WTC11 (cell line): ENCODE results near the gene CASD1.

ENCODE experiments used
- ATF3 ChIP-seq: sonication (generic); formaldehyde crosslinking; conservative IDR thresholded peaks from 2 replicates; pipeline ENCODE4 v1.8.1; 2022; ENCODE audit warnings: mild to moderate bottlenecking, missing genetic modification reagents
- CTCF ChIP-seq: fragments of 200-600 bp; IDR thresholded peaks from 2 replicates; pipeline ENCODE4 v1.8.0; 2022; ENCODE audit warnings: antibody characterized with exemption
- E2F5 ChIP-seq: sonication (generic); formaldehyde crosslinking; IDR thresholded peaks from 2 replicates; pipeline ENCODE4 v1.8.1; 2022; ENCODE audit warnings: mild to moderate bottlenecking, moderate library complexity, missing genetic modification reagents
- FOXJ3 ChIP-seq: sonication (generic); formaldehyde crosslinking; IDR thresholded peaks from 2 replicates; pipeline ENCODE4 v1.9.0; 2021; ENCODE audit warnings: missing genetic modification reagents, mild to moderate bottlenecking, borderline replicate concordance
- JUN ChIP-seq: sonication (generic); formaldehyde crosslinking; IDR thresholded peaks from 2 replicates; pipeline ENCODE4 v1.8.0; 2023; ENCODE audit warnings: mild to moderate bottlenecking, missing genetic modification reagents
- PRDM15 ChIP-seq: sonication (generic); formaldehyde crosslinking; IDR thresholded peaks from 2 replicates; pipeline ENCODE4 v1.8.0; 2022; ENCODE audit warnings: missing genetic modification reagents
- STAT6 ChIP-seq: sonication (generic); formaldehyde crosslinking; conservative IDR thresholded peaks from 2 replicates; pipeline ENCODE4 v1.8.1; 2023; ENCODE audit warnings: mild to moderate bottlenecking, low read depth, missing genetic modification reagents, moderate library complexity
- USF1 ChIP-seq: sonication (generic); formaldehyde crosslinking; IDR thresholded peaks from 2 replicates; pipeline ENCODE4 v1.8.0; 2022; ENCODE audit warnings: mild to moderate bottlenecking, missing genetic modification reagents
- USF2 ChIP-seq: sonication (generic); formaldehyde crosslinking; IDR thresholded peaks from 2 replicates; pipeline ENCODE4 v1.8.1; 2023; ENCODE audit warnings: mild to moderate bottlenecking, missing genetic modification reagents, moderate library complexity
- ZNF232 ChIP-seq: sonication (generic); formaldehyde crosslinking; IDR thresholded peaks from 2 replicates; pipeline ENCODE4 v1.8.0; 2022; ENCODE audit warnings: mild to moderate bottlenecking, missing genetic modification reagents

- TF ChIP-seq CTCF (no peak), FOXJ3 (no peak), ATF3 (no peak), USF2 (CRISPR knock-in tag) (no peak), ZNF232 (CRISPR knock-in tag) (no peak), JUN (no peak), E2F5 (CRISPR knock-in tag) (no peak), STAT6 (CRISPR knock-in tag) (no peak), USF1 (CRISPR knock-in tag) (no peak), PRDM15 (no peak)
Measured at GRCh38 chr7:94578614-94579013, 69.0 kb downstream of the CASD1 start.
